GM21423 (cell line): ENCODE results near the gene ZNF343.
"Not testable (repeated sequence)": the region's sequence is repeated elsewhere in the genome, so short reads cannot be mapped to it uniquely, and the experiment has no call there.

Experiments
- ATAC-seq: cut with Tn5 transposase; IDR thresholded peaks from one replicate; pipeline ENCODE4 v1.9.1; 2021; ENCODE audit warnings: mild to moderate bottlenecking, moderate library complexity; ENCODE audit not compliant: unreplicated experiment

ZNF343 gene

GRCh38 chr20:2521369-2522305, 12.9 kb upstream of the ZNF343 start:
- no peak for ATAC-seq

- ATAC-seq: no peak
Measured at GRCh38 chr20:2520617-2521016, 11.9 kb upstream of the ZNF343 start.

- ATAC-seq: no peak
Measured at GRCh38 chr20:2519115-2519809, 10.5 kb upstream of the ZNF343 start.

GRCh38 chr20:2518558-2518957, 9.8 kb upstream of the ZNF343 start:
- ATAC-seq: no peak

- ATAC-seq: no peak
Measured at GRCh38 chr20:2518096-2518495, 9.4 kb upstream of the ZNF343 start.

GRCh38 chr20:2516399-2516798, 7.7 kb upstream of the ZNF343 start:
- ATAC-seq: no peak

- no peak for ATAC-seq
Measured at GRCh38 chr20:2515203-2515602, 6.5 kb upstream of the ZNF343 start.

- no peak for ATAC-seq
Measured at GRCh38 chr20:2509794-2510193, 1.1 kb upstream of the ZNF343 start.

GRCh38 chr20:2509468-2509781, 710 bp upstream of the ZNF343 start:
- no peak for ATAC-seq

- ATAC-seq: peak; percentile 8
Measured at GRCh38 chr20:2507875-2508630, 662 bp downstream of the ZNF343 start.

- no peak for ATAC-seq
Measured at GRCh38 chr20:2507464-2507863, 1.3 kb downstream of the ZNF343 start.

GRCh38 chr20:2506426-2506825, 2.3 kb downstream of the ZNF343 start:
- ATAC-seq: not testable (repeated sequence)

- ATAC-seq: not testable (repeated sequence)
Measured at GRCh38 chr20:2504803-2505202, 3.9 kb downstream of the ZNF343 start.

- ATAC-seq: not testable (repeated sequence)
Measured at GRCh38 chr20:2502808-2503384, 5.8 kb downstream of the ZNF343 start.

- ATAC-seq: no peak
Measured at GRCh38 chr20:2485661-2486060, 23.1 kb downstream of the ZNF343 start.

GRCh38 chr20:2485080-2485479, 23.6 kb downstream of the ZNF343 start:
- ATAC-seq: no peak

- no peak for ATAC-seq
Measured at GRCh38 chr20:2483504-2483903, 25.2 kb downstream of the ZNF343 start.

GRCh38 chr20:2480381-2480780, 28.3 kb downstream of the ZNF343 start:
- no peak for ATAC-seq

GRCh38 chr20:2476742-2477615, 31.7 kb downstream of the ZNF343 start:
- no peak for ATAC-seq
